ENCODE measurements around the gene POLR2L.

The POLR2L gene

DNA sequence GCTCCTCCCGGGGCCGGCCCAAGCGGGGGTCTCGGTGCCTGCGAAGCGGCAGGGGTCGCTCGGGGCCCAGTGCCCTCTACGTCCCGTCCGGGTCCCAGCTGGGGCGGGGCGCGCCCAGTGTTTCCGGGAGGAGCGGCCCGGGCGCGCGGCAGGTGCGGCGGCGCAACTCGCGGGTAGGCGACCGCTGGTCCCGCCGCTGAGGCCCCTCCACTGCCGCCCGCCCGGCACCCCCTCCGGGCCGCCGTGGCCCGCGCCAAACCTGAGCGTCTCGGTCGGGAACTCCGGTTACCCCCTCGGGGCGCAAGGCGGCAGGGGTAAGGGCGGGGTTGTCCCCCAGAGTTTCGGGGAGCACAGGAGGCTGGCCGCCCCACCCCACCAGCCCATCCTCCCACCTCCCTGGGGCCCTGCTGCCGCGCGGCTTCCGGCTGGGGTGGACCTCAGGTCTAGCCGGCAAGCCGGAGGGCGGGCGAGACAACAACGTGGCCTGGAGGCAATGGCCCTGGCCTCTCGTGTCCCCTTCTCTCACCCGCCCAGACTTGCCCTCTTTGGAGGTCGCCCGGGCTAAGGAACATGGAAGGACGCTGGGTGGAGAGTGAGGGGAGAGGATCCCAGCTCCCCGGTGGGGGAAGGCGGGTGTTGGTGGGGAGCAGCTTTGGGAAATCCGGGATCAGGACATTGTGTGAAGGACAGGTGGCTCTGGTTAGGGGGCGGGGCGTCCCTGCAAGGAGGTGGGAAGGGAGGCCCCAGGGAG is 15.0 kb downstream of the POLR2L start:
- intact Hi-C loops (cut with micrococcal nuclease): no loop called here

DNA sequence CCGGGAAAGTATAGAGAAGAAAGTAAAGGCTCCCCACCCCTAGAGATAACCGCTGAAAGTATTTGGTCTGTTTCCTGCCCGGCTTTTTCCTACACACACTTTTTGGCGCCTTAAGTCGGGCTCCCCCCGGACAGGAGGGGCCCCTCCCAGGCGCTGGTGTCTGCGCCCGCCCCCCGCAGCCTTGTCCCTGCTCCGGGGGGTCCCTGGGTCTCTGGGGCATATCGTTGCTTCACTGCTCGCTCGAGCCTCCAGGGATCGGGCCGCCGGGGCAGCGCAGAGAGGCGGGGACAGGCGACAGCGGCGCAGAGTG is 15.5 kb downstream of the POLR2L start:
- peak overlapping the region; percentile 39 for H3K4me3 Mint-ChIP-seq
- H3K36me3 Mint-ChIP-seq (ENCODE audit: low read depth): peaks cover 39% of the 10 kb centered on the region
- H3K4me1 Mint-ChIP-seq (ENCODE audit: low read depth): peaks cover 57% of the 10 kb centered on the region
- no peak overlapping the region for H3K27ac Mint-ChIP-seq
- intact Hi-C loops (cut with micrococcal nuclease): no loop called here
- H3K9me3 Mint-ChIP-seq: no peaks in the 10 kb centered on the region
- H3K27me3 Mint-ChIP-seq: peaks cover 56% of the 10 kb centered on the region

More for the DNA sequence above, 15.0 kb downstream of the POLR2L start:
- Mint-ChIP-seq H3K27ac (peak overlapping the region; percentile 42), H3K4me1 (ENCODE audit: low read depth) (peaks cover 57% of the 10 kb centered on the region), H3K36me3 (ENCODE audit: low read depth) (peaks cover 34% of the 10 kb centered on the region), H3K27me3 (peaks cover 61% of the 10 kb centered on the region), H3K9me3 (no peaks in the 10 kb centered on the region), H3K4me3 (peak overlapping the region; percentile 64)

DNA sequence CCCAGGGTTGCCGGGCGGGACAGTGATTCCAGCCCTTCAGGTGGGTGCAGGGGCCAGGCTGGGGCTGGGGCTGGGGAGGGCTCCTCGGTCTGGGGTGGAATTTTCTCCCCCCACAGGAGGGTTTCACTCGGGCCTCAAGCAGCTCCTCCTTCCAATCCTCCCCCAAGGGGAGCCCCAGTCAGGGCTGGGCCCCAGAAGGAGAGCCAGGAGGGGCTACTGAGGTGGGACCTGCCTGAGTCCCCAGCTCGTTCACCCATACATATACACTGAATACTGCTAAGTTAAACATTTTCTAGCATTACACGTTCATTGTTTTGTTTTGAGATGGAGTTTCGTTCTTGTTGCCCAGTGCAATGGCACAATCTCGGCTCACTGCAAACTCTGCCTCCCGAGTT is 16.1 kb downstream of the POLR2L start:
- Mint-ChIP-seq H3K4me1 (ENCODE audit: low read depth) (peaks cover 57% of the 10 kb centered on the region), H3K27me3 (peaks cover 50% of the 10 kb centered on the region), H3K9me3 (no peaks in the 10 kb centered on the region), H3K36me3 (ENCODE audit: low read depth) (peaks cover 40% of the 10 kb centered on the region), H3K4me3 (no peak overlapping the region), H3K27ac (no peak overlapping the region)
- intact Hi-C loops (cut with micrococcal nuclease): no loop called here

DNA sequence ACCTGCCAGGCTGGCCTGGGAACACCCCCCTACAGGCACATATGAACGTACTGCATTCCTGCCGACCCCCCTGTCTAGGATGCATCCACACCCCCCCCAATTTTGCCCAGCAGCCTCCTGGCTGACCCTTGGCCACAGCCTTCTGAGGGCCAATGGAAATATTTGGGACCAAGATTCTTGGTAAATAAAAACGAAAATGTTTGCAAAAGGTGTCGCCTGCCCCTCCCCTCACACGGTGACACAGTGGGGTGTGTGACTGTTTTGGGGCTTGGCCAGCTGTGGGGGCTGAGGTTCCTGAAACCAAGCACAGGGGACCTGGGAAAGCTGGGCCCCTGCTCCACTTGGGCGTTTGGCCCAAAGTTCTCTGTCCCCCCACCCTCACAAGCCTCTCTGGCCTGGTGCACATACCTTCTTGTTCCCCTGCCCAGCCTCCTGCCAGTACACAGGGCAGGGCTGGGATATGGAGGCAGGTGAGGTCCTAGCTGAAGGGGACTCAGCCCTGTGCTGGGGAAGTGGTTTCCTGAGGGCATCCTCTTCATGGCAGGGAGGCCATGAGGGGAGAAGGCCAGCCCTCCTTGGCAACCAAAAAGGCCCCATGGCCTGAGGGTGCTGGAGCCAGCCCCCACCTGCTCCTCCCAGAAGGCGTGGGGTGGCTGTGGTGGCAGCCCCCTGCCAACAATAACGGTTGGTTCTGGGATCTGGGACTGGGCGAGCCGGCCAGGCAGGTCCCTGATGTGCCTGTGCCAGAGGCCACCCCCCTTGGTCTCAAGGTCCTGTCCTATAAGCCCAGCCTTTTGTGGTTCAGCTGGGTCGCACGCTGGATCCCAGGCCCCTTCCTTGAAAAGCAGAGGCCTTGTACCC is 16.7 kb downstream of the POLR2L start:
- intact Hi-C loops (cut with micrococcal nuclease): no loop called here
- peaks cover 57% of the 10 kb centered on the region for H3K4me1 Mint-ChIP-seq (ENCODE audit: low read depth)
- H3K27ac Mint-ChIP-seq: no peak overlapping the region
- H3K4me3 Mint-ChIP-seq: no peak overlapping the region
- peaks cover 45% of the 10 kb centered on the region for H3K27me3 Mint-ChIP-seq
- H3K9me3 Mint-ChIP-seq: no peaks in the 10 kb centered on the region
- H3K36me3 Mint-ChIP-seq (ENCODE audit: low read depth): peaks cover 46% of the 10 kb centered on the region

- Mint-ChIP-seq H3K4me3 (no peak overlapping the region), H3K27me3 (peaks cover 38% of the 10 kb centered on the region), H3K4me1 (ENCODE audit: low read depth) (peaks cover 52% of the 10 kb centered on the region), H3K9me3 (no peaks in the 10 kb centered on the region), H3K36me3 (ENCODE audit: low read depth) (peaks cover 52% of the 10 kb centered on the region), H3K27ac (no peak overlapping the region)
- intact Hi-C loops (cut with micrococcal nuclease): no loop called here
Observed at GRCh38 chr11:824942-825341, 17.4 kb downstream of the POLR2L start.

DNA sequence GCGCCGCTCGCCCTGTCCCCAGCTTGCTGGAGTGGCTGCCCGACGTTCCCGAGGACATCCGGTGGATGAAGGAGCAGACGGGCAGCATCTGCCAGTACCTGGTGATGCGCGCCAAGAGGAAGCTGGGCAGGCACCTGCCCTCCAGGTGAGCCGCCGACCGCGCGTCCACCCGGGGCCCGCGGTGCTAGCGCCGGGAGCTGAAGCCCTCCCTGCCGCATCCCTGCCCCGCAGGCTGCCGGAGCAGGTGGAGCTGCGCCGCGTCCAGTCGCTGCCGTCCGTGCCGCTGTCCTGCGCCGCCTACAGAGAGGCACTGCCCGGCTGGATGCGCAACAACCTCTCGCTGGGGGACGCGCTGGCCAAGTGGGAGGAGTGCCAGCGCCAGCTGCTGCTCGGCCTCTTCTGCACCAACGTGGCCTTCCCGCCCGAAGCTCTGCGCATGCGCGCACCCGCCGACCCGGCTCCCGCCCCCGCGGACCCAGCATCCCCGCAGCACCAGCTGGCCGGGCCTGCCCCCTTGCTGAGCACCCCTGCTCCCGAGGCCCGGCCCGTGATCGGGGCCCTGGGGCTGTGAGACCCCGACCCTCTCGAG is 17.9 kb downstream of the POLR2L start:
- peaks cover 32% of the 10 kb centered on the region for H3K27me3 Mint-ChIP-seq
- H3K27ac Mint-ChIP-seq: no peak overlapping the region
- no peak overlapping the region for H3K4me3 Mint-ChIP-seq
- intact Hi-C loops (cut with micrococcal nuclease): no loop called here
- no peaks in the 10 kb centered on the region for H3K9me3 Mint-ChIP-seq
- peaks cover 55% of the 10 kb centered on the region for H3K36me3 Mint-ChIP-seq (ENCODE audit: low read depth)
- peaks cover 46% of the 10 kb centered on the region for H3K4me1 Mint-ChIP-seq (ENCODE audit: low read depth)

DNA sequence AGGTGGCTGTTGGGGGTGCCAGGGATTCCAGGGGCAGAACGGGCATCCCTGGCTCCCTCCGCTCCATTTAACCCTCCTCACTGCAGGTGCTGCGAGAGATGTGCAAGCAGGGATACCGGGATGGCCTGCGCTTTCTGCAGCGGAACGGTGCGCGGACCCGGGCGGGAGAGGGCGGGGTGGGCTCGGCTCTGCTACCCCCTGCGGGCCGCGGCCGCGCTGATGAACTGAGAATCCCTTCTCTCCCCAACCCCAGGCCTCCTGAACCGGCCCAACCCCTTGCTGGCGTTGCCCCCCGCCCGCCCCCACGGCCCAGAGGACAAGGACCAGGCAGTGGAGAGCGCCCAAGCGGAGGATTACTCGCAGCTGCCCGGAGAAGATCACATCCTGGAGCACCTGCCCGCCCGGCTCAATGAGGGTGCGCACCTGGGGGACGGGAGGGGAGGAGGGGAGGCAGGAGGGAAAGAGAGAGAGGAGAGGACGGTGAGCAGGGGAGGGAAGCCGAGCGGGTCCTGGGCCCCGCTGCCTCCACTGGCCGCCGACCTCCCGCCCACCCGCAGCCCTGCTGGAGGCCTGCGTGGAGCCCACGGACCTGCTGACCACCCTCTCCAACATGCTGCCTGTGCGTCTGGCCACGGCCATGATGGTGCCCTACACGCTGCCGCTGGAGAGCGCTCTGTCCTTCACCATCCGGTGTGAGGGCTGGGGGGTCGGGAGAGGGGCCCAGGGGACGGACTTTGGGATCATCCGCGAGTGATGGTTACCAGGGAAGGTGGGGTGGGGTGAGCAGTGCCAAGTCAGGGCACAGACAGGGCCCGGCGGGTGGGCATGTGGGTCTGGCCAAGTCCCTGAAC is 18.7 kb downstream of the POLR2L start:
- intact Hi-C loops (cut with micrococcal nuclease): no loop called here
- peaks cover 25% of the 10 kb centered on the region for H3K27me3 Mint-ChIP-seq
- peaks cover 41% of the 10 kb centered on the region for H3K4me1 Mint-ChIP-seq (ENCODE audit: low read depth)
- H3K4me3 Mint-ChIP-seq: no peak overlapping the region
- H3K9me3 Mint-ChIP-seq: no peaks in the 10 kb centered on the region
- no peak overlapping the region for H3K27ac Mint-ChIP-seq
- H3K36me3 Mint-ChIP-seq (ENCODE audit: low read depth): peaks cover 55% of the 10 kb centered on the region

DNA sequence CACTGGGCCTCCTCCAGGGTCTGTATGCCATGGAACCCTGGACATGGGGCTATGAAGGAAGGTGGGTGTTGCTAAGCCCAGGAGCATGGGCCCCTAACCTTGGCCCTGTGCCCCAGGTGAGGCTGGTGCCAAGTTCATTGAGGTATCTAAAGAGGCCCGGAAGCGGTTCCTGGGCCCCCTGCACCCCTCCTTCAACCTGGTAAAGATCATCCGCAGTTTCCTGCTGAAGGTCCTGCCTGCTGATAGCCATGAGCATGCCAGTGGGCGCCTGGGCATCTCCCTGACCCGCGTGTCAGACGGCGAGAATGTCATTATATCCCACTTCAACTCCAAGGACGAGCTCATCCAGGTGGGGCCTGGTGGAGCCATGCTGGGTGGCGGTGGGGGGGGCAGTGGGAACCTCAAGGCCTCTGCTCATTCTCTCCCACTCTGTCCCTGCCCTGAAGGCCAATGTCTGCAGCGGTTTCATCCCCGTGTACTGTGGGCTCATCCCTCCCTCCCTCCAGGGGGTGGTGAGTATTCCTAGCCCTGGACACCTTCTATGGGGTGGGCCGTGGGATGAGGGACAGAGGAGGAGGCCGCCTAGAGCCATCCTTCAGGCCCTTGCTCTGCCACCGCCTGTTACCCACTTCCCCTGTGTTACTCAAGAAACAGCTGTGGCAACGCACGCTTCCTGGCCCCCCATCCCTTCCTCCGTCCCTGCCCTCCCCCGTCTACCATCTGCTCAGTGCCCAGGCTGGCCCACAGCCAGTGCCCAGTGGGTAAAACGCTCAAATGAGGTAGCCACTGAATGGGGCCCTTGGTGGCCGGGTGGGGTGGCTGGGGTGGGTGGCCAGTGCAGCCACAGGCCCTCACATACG is 20.6 kb downstream of the POLR2L start:
- intact Hi-C loops (cut with micrococcal nuclease): no loop called here
- H3K27ac Mint-ChIP-seq: peak overlapping the region; percentile 87
- peak overlapping the region; percentile 88 for H3K4me3 Mint-ChIP-seq
- peaks cover 17% of the 10 kb centered on the region for H3K27me3 Mint-ChIP-seq
- peaks cover 55% of the 10 kb centered on the region for H3K36me3 Mint-ChIP-seq (ENCODE audit: low read depth)
- H3K9me3 Mint-ChIP-seq: no peaks in the 10 kb centered on the region
- H3K4me1 Mint-ChIP-seq (ENCODE audit: low read depth): peaks cover 30% of the 10 kb centered on the region

GRCh38 chr11:820655-821511 is 21.4 kb downstream of the POLR2L start:
- Mint-ChIP-seq H3K27ac (peak overlapping the region; percentile 87), H3K4me1 (ENCODE audit: low read depth) (peaks cover 30% of the 10 kb centered on the region), H3K4me3 (peak overlapping the region; percentile 88), H3K9me3 (no peaks in the 10 kb centered on the region), H3K27me3 (peaks cover 14% of the 10 kb centered on the region), H3K36me3 (ENCODE audit: low read depth) (peaks cover 55% of the 10 kb centered on the region)
- intact Hi-C loops (cut with micrococcal nuclease): no loop called here

GRCh38 chr11:819943-820649 is 22.2 kb downstream of the POLR2L start:
- Mint-ChIP-seq H3K27ac (peak overlapping the region; percentile 87), H3K36me3 (ENCODE audit: low read depth) (peaks cover 50% of the 10 kb centered on the region), H3K27me3 (peaks cover 7% of the 10 kb centered on the region), H3K9me3 (no peaks in the 10 kb centered on the region), H3K4me3 (peak overlapping the region; percentile 88), H3K4me1 (ENCODE audit: low read depth) (peaks cover 30% of the 10 kb centered on the region)
- intact Hi-C loops (cut with micrococcal nuclease): loop anchor here (1.0 kb wide), 1 partner anchor 11 kb away; the partner anchor contains the start of gene RPLP2

DNA sequence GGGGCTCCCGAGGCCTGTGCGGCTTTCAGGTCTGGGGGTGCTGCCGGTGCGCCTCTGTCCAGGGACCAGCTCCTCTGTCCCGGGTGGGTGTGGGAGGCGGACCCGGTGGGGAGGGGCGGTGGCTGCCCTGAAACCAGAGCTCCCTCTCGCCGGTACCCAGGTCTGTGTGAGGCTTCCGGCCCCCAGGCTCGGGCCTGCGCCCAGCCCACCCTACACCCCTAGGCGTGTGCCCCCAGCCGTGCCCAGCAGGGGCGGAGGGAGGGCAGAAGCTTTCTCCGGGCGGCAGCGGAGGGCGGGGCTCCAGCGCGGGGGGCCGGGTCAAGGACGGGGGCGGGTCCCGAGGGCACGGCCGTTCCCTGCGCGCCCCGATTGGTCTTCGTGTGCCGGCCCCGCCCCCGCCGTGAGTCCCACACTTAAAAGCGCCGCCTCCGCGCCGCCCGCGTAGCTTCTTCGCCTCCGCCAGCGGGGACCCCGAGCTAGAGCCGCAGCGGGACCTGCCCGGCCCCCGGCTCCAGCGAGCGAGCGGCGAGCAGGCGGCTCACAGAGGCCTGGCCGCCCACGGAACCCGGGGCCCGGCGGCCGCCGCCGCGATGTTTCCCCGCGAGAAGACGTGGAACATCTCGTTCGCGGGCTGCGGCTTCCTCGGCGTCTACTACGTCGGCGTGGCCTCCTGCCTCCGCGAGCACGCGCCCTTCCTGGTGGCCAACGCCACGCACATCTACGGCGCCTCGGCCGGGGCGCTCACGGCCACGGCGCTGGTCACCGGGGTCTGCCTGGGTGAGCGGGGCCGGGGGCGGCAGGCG is 23.0 kb downstream of the POLR2L start:
- H3K27me3 Mint-ChIP-seq: peaks cover 6% of the 10 kb centered on the region
- H3K9me3 Mint-ChIP-seq: no peaks in the 10 kb centered on the region
- H3K4me3 Mint-ChIP-seq: peak overlapping the region; percentile 88
- H3K36me3 Mint-ChIP-seq (ENCODE audit: low read depth): peaks cover 47% of the 10 kb centered on the region
- intact Hi-C loops (cut with micrococcal nuclease): loop anchor here (1.0 kb wide), 1 partner anchor 10 kb away; the partner anchor contains the start of gene RPLP2
- H3K27ac Mint-ChIP-seq: peak overlapping the region; percentile 87
- H3K4me1 Mint-ChIP-seq (ENCODE audit: low read depth): peaks cover 30% of the 10 kb centered on the region

Measured in dendritic cell treated with granulocyte-macrophage colony-stimulating factor and Interleukin-4, amounts not matched to agents 40 ng/mL and 50 ng/mL, for 4 days (primary cell).